ENCODE results near the gene PAK5. TPM values are rescaled to one million over a fixed set of nuclear protein-coding genes. Genes with fewer than 3 reads are reported as not detected.

The PAK5 gene
- polyA plus RNA-seq, 1 donor (not counting 4 experiments of a cell fraction or from before 2014, with no cell fraction given) = not detected

- Histone ChIP-seq H3K9me1 (ENCODE audit: control insufficient read depth, extremely low read depth, insufficient read depth, low read length) (no peaks in the 10 kb centered on the region), H3K79me2 (ENCODE audit: control insufficient read depth, insufficient read depth, low read length) (no peaks in the 10 kb centered on the region), H3K4me2 (ENCODE audit: control insufficient read depth, extremely low read depth, insufficient read depth, low read depth, low read length) (no peak overlapping the region), H3K36me3 (ENCODE audit: control insufficient read depth in 2 of 2, extremely low read depth in 1 of 2, insufficient read depth in 2 of 2, low read length in 2 of 2) (no peaks in the 10 kb centered on the region), H3K4me1 (ENCODE audit: control insufficient read depth, extremely low read depth, insufficient read depth, low read length) (no peaks in the 10 kb centered on the region), H3K27ac (ENCODE audit: control insufficient read depth, insufficient read depth, low read length) (no peak overlapping the region), H3K4me3 (ENCODE audit: control insufficient read depth in 2 of 3, extremely low read depth in 1 of 3, insufficient read depth in 2 of 3, low read depth in 1 of 3, low read length in 3 of 3) (no peak overlapping the region), H2AFZ (ENCODE audit: control insufficient read depth, low read length) (no peak overlapping the region), H3K27me3 (ENCODE audit: control insufficient read depth, extremely low read depth, insufficient read depth, low read length) (peaks cover 11% of the 10 kb centered on the region), H4K20me1 (ENCODE audit: control insufficient read depth, extremely low read depth, insufficient read depth, low read length) (no peaks in the 10 kb centered on the region), H3K9me3 (ENCODE audit: control insufficient read depth, low read depth, low read length) (no peaks in the 10 kb centered on the region), H3K9ac (ENCODE audit: control insufficient read depth, extremely low read depth, insufficient read depth, low read length) (no peak overlapping the region)
- dilution Hi-C loops (cut with MboI; ENCODE audit: extremely low pct_ligation_motif_present, low sequenced_read_pairs) = no loop called here
- no peak for DNase-seq (ENCODE audit: low read depth, low spot score)
- TF ChIP-seq EZH2 (IDR thresholded peaks at IDR 0.05; ENCODE audit: low read length) (no peak), CTCF (optimal IDR thresholded peaks at IDR 0.05 in 1 of 3, IDR thresholded peaks at IDR 0.05 in 1 of 3, conservative IDR thresholded peaks at IDR 0.05 in 1 of 3; ENCODE audit: extremely low read depth in 1 of 3, insufficient read depth in 2 of 3, low read length in 3 of 3) (no peak)
- FAIRE-seq = no peak
Measured at GRCh38 chr20:9501473-9501872, 337.4 kb downstream of the PAK5 start.

- no peaks in the 10 kb centered on the region for H3K36me3 ChIP-seq (ENCODE audit: control insufficient read depth in 2 of 2, extremely low read depth in 1 of 2, insufficient read depth in 2 of 2, low read length in 2 of 2)
- H2AFZ ChIP-seq (ENCODE audit: control insufficient read depth, low read length) = no peak overlapping the region
- H3K4me1 ChIP-seq (ENCODE audit: control insufficient read depth, extremely low read depth, insufficient read depth, low read length) = no peaks in the 10 kb centered on the region
- H3K9me1 ChIP-seq (ENCODE audit: control insufficient read depth, extremely low read depth, insufficient read depth, low read length) = no peaks in the 10 kb centered on the region
- no peaks in the 10 kb centered on the region for H3K79me2 ChIP-seq (ENCODE audit: control insufficient read depth, insufficient read depth, low read length)
- H3K4me2 ChIP-seq (ENCODE audit: control insufficient read depth, extremely low read depth, insufficient read depth, low read depth, low read length) = no peak overlapping the region
- H3K4me3 ChIP-seq (ENCODE audit: control insufficient read depth in 2 of 3, extremely low read depth in 1 of 3, insufficient read depth in 2 of 3, low read depth in 1 of 3, low read length in 3 of 3) = no peak overlapping the region
- H3K27ac ChIP-seq (ENCODE audit: control insufficient read depth, insufficient read depth, low read length) = no peak overlapping the region
- no peaks in the 10 kb centered on the region for H3K27me3 ChIP-seq (ENCODE audit: control insufficient read depth, extremely low read depth, insufficient read depth, low read length)
- no peak for DNase-seq (ENCODE audit: low read depth, low spot score)
- no peak for TF ChIP-seq EZH2 (IDR thresholded peaks at IDR 0.05; ENCODE audit: low read length)
- TF ChIP-seq CTCF (optimal IDR thresholded peaks at IDR 0.05 in 1 of 3, IDR thresholded peaks at IDR 0.05 in 1 of 3, conservative IDR thresholded peaks at IDR 0.05 in 1 of 3; ENCODE audit: extremely low read depth in 1 of 3, insufficient read depth in 2 of 3, low read length in 3 of 3) = no peak
- FAIRE-seq = no peak
- no peaks in the 10 kb centered on the region for H3K9me3 ChIP-seq (ENCODE audit: control insufficient read depth, low read depth, low read length)
- dilution Hi-C loops (cut with MboI; ENCODE audit: extremely low pct_ligation_motif_present, low sequenced_read_pairs) = no loop called here
- H4K20me1 ChIP-seq (ENCODE audit: control insufficient read depth, extremely low read depth, insufficient read depth, low read length) = no peaks in the 10 kb centered on the region
- no peak overlapping the region for H3K9ac ChIP-seq (ENCODE audit: control insufficient read depth, extremely low read depth, insufficient read depth, low read length)
Measured at GRCh38 chr20:9500121-9500520, 338.8 kb downstream of the PAK5 start.
